Dermis blood vessel endothelial cell (primary cell): Measurements from ENCODE around the gene LRP1. TPM values are rescaled to one million over a fixed set of nuclear protein-coding genes. Genes with fewer than 3 reads are reported as not detected.

Experiments
- DNase-seq: peaks from one replicate; pipeline ENCODE4 v3.0.0; 2010
- total RNA-seq: library from RNA; depleted of rRNA; stranded (reverse); fragments of >200 nt; gene quantifications from 2 replicates; pipeline ENCODE4 v1.2.3, GENCODE V29; 2014

LRP1 gene
- total RNA-seq, 1 donor from 2014 or later, result 3.2 TPM

GRCh38 chr12:57213763-57214397 lies 85.6 kb downstream of the LRP1 start:
- DNase-seq, result no peak

- DNase-seq, result peak; percentile 75
These were observed 86.1 kb downstream of the LRP1 start for GRCh38 chr12:57214398-57214781.

- no peak for DNase-seq
These were observed 86.8 kb downstream of the LRP1 start for GRCh38 chr12:57215065-57215464.

GRCh38 chr12:57215668-57216013 lies 87.4 kb downstream of the LRP1 start:
- DNase-seq, result no peak

- no peak for DNase-seq
These were observed 88.0 kb downstream of the LRP1 start, which contains the start of gene NXPH4 for GRCh38 chr12:57216014-57216911. NXPH4 (plus strand) TSS chr12:57216794; CDS start chr12:57216970, 176 bp downstream.

GRCh38 chr12:57216921-57217879 lies 88.9 kb downstream of the LRP1 start:
- no peak for DNase-seq

GRCh38 chr12:57218030-57218853 lies 90.0 kb downstream of the LRP1 start:
- no peak for DNase-seq

GRCh38 chr12:57219205-57219992 lies 91.1 kb downstream of the LRP1 start:
- no peak for DNase-seq

- DNase-seq, result no peak
These were observed 91.9 kb downstream of the LRP1 start for GRCh38 chr12:57219993-57220754.

- no peak for DNase-seq
These were observed 92.5 kb downstream of the LRP1 start for GRCh38 chr12:57220770-57221168.

- no peak for DNase-seq
These were observed 93.1 kb downstream of the LRP1 start for GRCh38 chr12:57221169-57221917.

- DNase-seq, result no peak
These were observed 94.3 kb downstream of the LRP1 start for GRCh38 chr12:57222286-57223190.

GRCh38 chr12:57223191-57224165 lies 95.2 kb downstream of the LRP1 start:
- DNase-seq, result no peak

GRCh38 chr12:57224278-57224972 lies 96.1 kb downstream of the LRP1 start:
- DNase-seq, result no peak

GRCh38 chr12:57224973-57225679 lies 96.8 kb downstream of the LRP1 start:
- DNase-seq, result peak; percentile 64

GRCh38 chr12:57225680-57226210 lies 97.5 kb downstream of the LRP1 start:
- no peak for DNase-seq
